NCI-H510A treated with DMSO at 0.1 percent for 48 hours (cell line): Measurements from ENCODE around the gene COL6A2.
"Not testable (repeated sequence)": the region's sequence is repeated elsewhere in the genome, so short reads cannot be mapped to it uniquely, and the experiment has no call there.

Experiments
- DNase-seq: peaks from one replicate; lab custom pipeline; 2025; lab: John Stamatoyannopoulos, UW

COL6A2 gene

GRCh38 chr21:46094401-46095082 is 3.4 kb upstream of the COL6A2 start:
- DNase-seq: no peak

GRCh38 chr21:46095083-46095719 is 2.7 kb upstream of the COL6A2 start:
- DNase-seq: no peak

- DNase-seq: no peak
These were observed 1.9 kb upstream of the COL6A2 start for GRCh38 chr21:46095814-46096595.

- DNase-seq: no peak
These were observed 1.1 kb upstream of the COL6A2 start for GRCh38 chr21:46096596-46097335.

GRCh38 chr21:46098303-46099141 is 610 bp downstream of the COL6A2 start:
- DNase-seq: no peak

GRCh38 chr21:46099476-46099875 is 1.6 kb downstream of the COL6A2 start:
- DNase-seq: no peak

GRCh38 chr21:46100020-46100419 is 2.1 kb downstream of the COL6A2 start:
- no peak for DNase-seq

GRCh38 chr21:46100426-46100825 is 2.5 kb downstream of the COL6A2 start:
- DNase-seq: no peak

GRCh38 chr21:46100906-46101305 is 3.0 kb downstream of the COL6A2 start:
- no peak for DNase-seq

- DNase-seq: no peak
These were observed 6.2 kb downstream of the COL6A2 start for GRCh38 chr21:46104104-46104503.

GRCh38 chr21:46107376-46107775 is 9.5 kb downstream of the COL6A2 start:
- not testable (repeated sequence) for DNase-seq

GRCh38 chr21:46108827-46109312 is 11.0 kb downstream of the COL6A2 start:
- no peak for DNase-seq

- DNase-seq: no peak
These were observed 11.7 kb downstream of the COL6A2 start for GRCh38 chr21:46109313-46110221.

GRCh38 chr21:46110499-46111192 is 12.7 kb downstream of the COL6A2 start:
- DNase-seq: no peak

- no peak for DNase-seq
These were observed 13.3 kb downstream of the COL6A2 start for GRCh38 chr21:46111193-46111571.

- DNase-seq: no peak
These were observed 14.2 kb downstream of the COL6A2 start for GRCh38 chr21:46111857-46112724.

GRCh38 chr21:46112725-46113215 is 14.9 kb downstream of the COL6A2 start:
- no peak for DNase-seq

- no peak for DNase-seq
These were observed 15.7 kb downstream of the COL6A2 start for GRCh38 chr21:46113497-46114176.
